K562 (cell line): ENCODE measurements around the gene LYPD5. TPM values are rescaled to one million over a fixed set of nuclear protein-coding genes. Genes with fewer than 3 reads are reported as not detected.

Experiments used
- ARID1B ChIP-seq: fragments of 450-650 bp; IDR thresholded peaks from 2 replicates; pipeline ENCODE4 v1.6.1; 2016; ENCODE audit warnings: antibody characterized with exemption, mild to moderate bottlenecking, inconsistent platforms
- CBFA2T3 ChIP-seq: fragments of 450-650 bp; IDR thresholded peaks from 2 replicates; pipeline ENCODE4 v1.6.1; 2017
- GATAD2A ChIP-seq: fragments of 450-650 bp; IDR thresholded peaks from 2 replicates; pipeline ENCODE4 v1.6.1; 2017
- GTF2B ChIP-seq: IDR thresholded peaks from 2 replicates; pipeline ENCODE4 v1.6.1; 2011; ENCODE audit not compliant: insufficient read length; ENCODE audit errors: extremely low read depth
- HLTF ChIP-seq: fragments of 450-650 bp; IDR thresholded peaks from 2 replicates; pipeline ENCODE4 v1.6.1; 2016
- NR4A1 ChIP-seq, 2 experiments: fragments of 250-450 bp in 1 of 2; fragments of 450-650 bp in 1 of 2; sonication (Bioruptor Pico) in 1 of 2; IDR thresholded peaks; 2 replicates each; pipeline versions ENCODE4 v1.4.0 to v1.6.1; 2016 to 2020; ENCODE audit warnings: mild to moderate bottlenecking in 2 of 2, missing compliant biosample characterization in 1 of 2, missing genetic modification characterization in 1 of 2, moderate library complexity in 1 of 2
- POLR3A ChIP-seq: IDR thresholded peaks from 2 replicates; pipeline ENCODE4 v1.6.1; 2011; ENCODE audit warnings: borderline replicate concordance, mild to moderate bottlenecking, moderate library complexity; ENCODE audit not compliant: insufficient read length, insufficient read depth; ENCODE audit errors: extremely low read depth
- RB1 ChIP-seq: fragments of 450-650 bp; IDR thresholded peaks from 2 replicates; pipeline ENCODE4 v1.6.1; 2017; ENCODE audit warnings: low read depth, mild to moderate bottlenecking
- SMARCE1 ChIP-seq: fragments of 450-650 bp; IDR thresholded peaks from 2 replicates; pipeline ENCODE4 v1.7.1; 2016; ENCODE audit warnings: mild to moderate bottlenecking
- SRSF7 ChIP-seq: fragments of 200-400 bp; formaldehyde crosslinking; optimal IDR thresholded peaks from 2 replicates; pipeline ENCODE3; 2017; ENCODE audit warnings: mild to moderate bottlenecking, low read depth, low read length
- TBP ChIP-seq: optimal IDR thresholded peaks from 2 replicates; pipeline ENCODE3; 2011; ENCODE audit warnings: low read depth, low read length, improper control_type of control experiment
- TGIF2 ChIP-seq: sonication (generic); formaldehyde crosslinking; IDR thresholded peaks from 2 replicates; pipeline ENCODE4 v1.8.1; 2022; ENCODE audit warnings: mild to moderate bottlenecking, missing genetic modification reagents, moderate library complexity
- ZBTB11 ChIP-seq, 3 experiments: fragments of 200-800 bp in 1 of 3; fragments of 250-450 bp in 1 of 3; fragments of 450-650 bp in 1 of 3; sonication (Bioruptor Pico) in 1 of 3; sonication (Bioruptor generic) in 1 of 3; formaldehyde crosslinking in 1 of 3; IDR thresholded peaks; 2 replicates each; pipeline versions ENCODE4 v1.6.1 to v1.8.0; 2016 to 2022; ENCODE audit warnings: mild to moderate bottlenecking in 2 of 3, missing genetic modification characterization in 2 of 3, missing compliant biosample characterization in 1 of 3, moderate library complexity in 1 of 3
- ZNF280A ChIP-seq: fragments of 450-650 bp; IDR thresholded peaks from 2 replicates; pipeline ENCODE4 v1.6.1; 2018; ENCODE audit warnings: mild to moderate bottlenecking, low read depth; ENCODE audit not compliant: partially characterized antibody
- ZNF696 ChIP-seq: fragments of 250-450 bp; sonication (Bioruptor Pico); conservative IDR thresholded peaks from 2 replicates; pipeline ENCODE4 v1.4.0; 2020; ENCODE audit warnings: mild to moderate bottlenecking, moderate library complexity
- ZSCAN29 ChIP-seq: fragments of 450-650 bp; IDR thresholded peaks from 2 replicates; pipeline ENCODE4 v1.6.1; 2017
- polyA plus RNA-seq, 8 experiments: library from polyadenylated mRNA; depleted of rRNA in 4 of 8; stranded (reverse) in 5 of 8; unstranded in 3 of 8; fragments of >200 nt; fragmentation: Nextera tagmentation in 2 of 8; fragmentation: Illumina TruSeq in 1 of 8; extraction: Ambion mirVana in 2 of 8; extraction: Trizol in 1 of 8; gene quantifications; 2 replicates each; pipeline versions ENCODE4 v1.2.1 to v1.2.3, GENCODE V29; 2011 to 2014; ENCODE audit warnings: inconsistent platforms in 1 of 8, missing spikeins in 1 of 8
- total RNA-seq, 7 experiments: library from RNA; depleted of rRNA in 6 of 7; stranded (reverse); fragments of >200 nt in 6 of 7; fragmentation: Illumina TruSeq in 2 of 7; extraction: Trizol in 2 of 7; gene quantifications; 2 replicates each; pipeline versions ENCODE4 v1.2.1 to v1.2.3, GENCODE V29; 2011 to 2021; ENCODE audit warnings: low replicate concordance in 1 of 7
- TF ChIP-seq, protein P1 (sequence below): fragments of 450-650 bp; IDR thresholded peaks from one replicate; pipeline ENCODE4 v1.6.1; 2018; ENCODE audit warnings: mild to moderate bottlenecking, moderate library complexity; ENCODE audit not compliant: partially characterized antibody
- TF ChIP-seq, protein P2 (sequence below): fragments of 250-450 bp; sonication (Bioruptor Pico); IDR thresholded peaks from 2 replicates; pipeline ENCODE4 v1.4.0; 2020; ENCODE audit warnings: borderline replicate concordance

The LYPD5 gene
- total and polyA plus RNA-seq, 9 of the 15 experiments (the other 6 are each of a cell fraction or from before 2014, with no cell fraction given) = 0.03 to 0.22 (median 0.10) TPM; not detected in 3

DNA sequence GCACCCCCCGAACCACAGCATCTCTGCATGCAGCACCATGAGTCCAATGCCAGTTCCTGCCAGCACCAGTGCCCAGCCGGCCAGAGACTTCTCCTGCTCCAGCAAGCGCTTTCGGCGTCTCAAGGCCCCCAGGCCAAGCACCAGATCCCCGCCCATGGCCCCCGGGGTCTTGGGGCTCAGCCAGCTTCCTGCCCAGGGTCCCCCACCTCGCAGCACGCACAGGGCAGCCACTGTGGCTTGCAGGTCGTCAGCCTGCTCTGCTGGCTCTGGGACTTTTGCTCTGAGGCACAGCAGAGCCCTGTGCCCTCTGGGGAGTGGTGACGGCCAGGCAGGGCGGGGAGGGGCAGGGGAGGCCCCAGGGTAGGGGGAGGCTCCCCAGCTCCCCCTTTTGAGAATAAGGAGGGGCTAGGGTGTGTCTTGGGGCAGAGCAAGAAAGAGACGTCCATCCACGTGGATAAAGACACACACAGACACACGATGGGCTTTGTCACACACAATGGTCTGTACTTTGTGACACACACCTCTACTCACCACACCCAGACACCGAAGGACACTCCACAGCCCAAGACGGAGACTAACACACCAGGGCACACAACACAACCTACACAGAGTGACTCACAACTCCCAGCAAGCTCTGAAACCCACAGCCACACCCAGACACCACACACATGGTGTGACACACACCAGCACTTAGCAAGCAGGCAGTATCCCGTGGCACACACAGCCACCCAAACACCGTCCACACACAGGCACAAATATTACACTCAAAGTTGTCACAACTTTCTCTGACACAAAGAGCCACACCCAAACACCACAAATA lies 21.3 kb downstream of the LYPD5 start, which contains the start of gene KCNN4 (continued):
- peak; percentile 60 for TF ChIP-seq TBP
- no peak for TF ChIP-seq ZBTB11 (CRISPR knock-in tag; IDR thresholded peaks at IDR 0.05)
- TF ChIP-seq NR4A1 (CRISPR knock-in tag; IDR thresholded peaks at IDR 0.05) = no peak
- no peak for TF ChIP-seq NR4A1 (tag; IDR thresholded peaks at IDR 0.05)
- no peak for TF ChIP-seq ZNF696 (CRISPR knock-in tag)
- TF ChIP-seq, protein P1, sequence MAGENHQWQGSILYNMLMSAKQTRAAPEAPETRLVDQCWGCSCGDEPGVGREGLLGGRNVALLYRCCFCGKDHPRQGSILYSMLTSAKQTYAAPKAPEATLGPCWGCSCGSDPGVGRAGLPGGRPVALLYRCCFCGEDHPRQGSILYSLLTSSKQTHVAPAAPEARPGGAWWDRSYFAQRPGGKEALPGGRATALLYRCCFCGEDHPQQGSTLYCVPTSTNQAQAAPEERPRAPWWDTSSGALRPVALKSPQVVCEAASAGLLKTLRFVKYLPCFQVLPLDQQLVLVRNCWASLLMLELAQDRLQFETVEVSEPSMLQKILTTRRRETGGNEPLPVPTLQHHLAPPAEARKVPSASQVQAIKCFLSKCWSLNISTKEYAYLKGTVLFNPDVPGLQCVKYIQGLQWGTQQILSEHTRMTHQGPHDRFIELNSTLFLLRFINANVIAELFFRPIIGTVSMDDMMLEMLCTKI = no peak
- TF ChIP-seq HLTF = 0 out of 2 replicates have a peak, but pooled peaks have one; percentile 62
- TF ChIP-seq SMARCE1 = peak; percentile 47; the same call in 1 of the 2 replicates
- TF ChIP-seq ARID1B = peak; percentile 50
- TF ChIP-seq SRSF7 = no peak
- no peak for TF ChIP-seq GTF2B
- 0 out of 2 replicates have a peak, but pooled peaks have one; percentile 56 for TF ChIP-seq ZSCAN29
- TF ChIP-seq GATAD2A = no peak
- TF ChIP-seq, protein P2, sequence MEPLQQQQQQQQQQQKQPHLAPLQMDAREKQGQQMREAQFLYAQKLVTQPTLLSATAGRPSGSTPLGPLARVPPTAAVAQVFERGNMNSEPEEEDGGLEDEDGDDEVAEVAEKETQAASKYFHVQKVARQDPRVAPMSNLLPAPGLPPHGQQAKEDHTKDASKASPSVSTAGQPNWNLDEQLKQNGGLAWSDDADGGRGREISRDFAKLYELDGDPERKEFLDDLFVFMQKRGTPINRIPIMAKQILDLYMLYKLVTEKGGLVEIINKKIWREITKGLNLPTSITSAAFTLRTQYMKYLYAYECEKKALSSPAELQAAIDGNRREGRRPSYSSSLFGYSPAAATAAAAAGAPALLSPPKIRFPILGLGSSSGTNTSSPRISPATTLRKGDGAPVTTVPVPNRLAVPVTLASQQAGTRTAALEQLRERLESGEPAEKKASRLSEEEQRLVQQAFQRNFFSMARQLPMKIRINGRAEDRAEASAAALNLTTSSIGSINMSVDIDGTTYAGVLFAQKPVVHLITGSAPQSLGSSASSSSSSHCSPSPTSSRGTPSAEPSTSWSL (CRISPR knock-in tag) = no peak
- TF ChIP-seq RB1 = no peak
- TF ChIP-seq CBFA2T3 = 0 out of 2 replicates have a peak, but pooled peaks have one; percentile 3
- no peak for TF ChIP-seq POLR3A
- no peak for TF ChIP-seq ZNF280A
- no peak for TF ChIP-seq TGIF2 (CRISPR knock-in tag)
